Measurements from ENCODE around the gene ROR2. TPM values are rescaled to one million over a fixed set of nuclear protein-coding genes. Genes with fewer than 3 reads are reported as not detected.

The ROR2 gene
- total and polyA plus RNA-seq, 2 donors (not counting 3 experiments of a cell fraction or from before 2014, with no cell fraction given) = not detected

GRCh38 chr9:91723420-91724067, 226.5 kb downstream of the ROR2 start:
- no TSS peak for BruUV-seq (replicated peaks)
- no peak overlapping the region for H3K27ac ChIP-seq (ENCODE audit: insufficient read depth, low read depth, low read length)
- H3K27me3 ChIP-seq (ENCODE audit: control insufficient read depth in 2 of 2, insufficient read depth in 2 of 2, low read length in 2 of 2) = no peaks in the 10 kb centered on the region
- DNase-seq (ENCODE audit: low read depth, low spot score) (no peak), FAIRE-seq (no peak)
- intact Hi-C loops (cut with micrococcal nuclease) (no loop called here), dilution Hi-C loops (cut with MboI; ENCODE audit: extremely low pct_ligation_motif_present, low sequenced_read_pairs) (no loop called here)
- ChIA-PET POLR2A (no interaction called here), CTCF (interaction anchor here (2.4 to 4.4 kb wide), 2 partner anchors 808 to 809 kb away, joined by 9 to 187 read pairs; no protein-coding TSS in a partner anchor)
- H3K4me3 ChIP-seq (replicated peaks in 1 of 3; ENCODE audit: insufficient read depth in 1 of 3, low read depth in 1 of 3, low read length in 3 of 3) = no peak overlapping the region
- H3K9me3 ChIP-seq (replicated peaks; ENCODE audit: control insufficient read depth, insufficient read depth, low read length) = no peaks in the 10 kb centered on the region
- no peaks in the 10 kb centered on the region for H4K20me1 ChIP-seq (replicated peaks; ENCODE audit: control insufficient read depth, extremely low read depth, insufficient read depth, low read length)
- H3K4me2 ChIP-seq (ENCODE audit: insufficient read depth, low read length) = no peak overlapping the region
- no peak overlapping the region for H2AFZ ChIP-seq (ENCODE audit: low read depth, low read length)
- no peaks in the 10 kb centered on the region for H3K79me2 ChIP-seq (ENCODE audit: control insufficient read depth, insufficient read depth, low read length)
- no peaks in the 10 kb centered on the region for H3K4me1 ChIP-seq (ENCODE audit: control insufficient read depth, extremely low read depth, insufficient read depth, low read length)
- no peaks in the 10 kb centered on the region for H3K9me1 ChIP-seq (replicated peaks; ENCODE audit: control insufficient read depth, extremely low read depth, insufficient read depth, low read length)
- H3K36me3 ChIP-seq (ENCODE audit: control insufficient read depth in 2 of 2, extremely low read depth in 1 of 2, insufficient read depth in 2 of 2, low read length in 2 of 2) = no peaks in the 10 kb centered on the region
- no peak overlapping the region for H3K9ac ChIP-seq (replicated peaks; ENCODE audit: extremely low read depth, insufficient read depth, low read length)
- no peak for TF ChIP-seq POLR2A (IDR thresholded peaks at IDR 0.05; ENCODE audit: low read depth, low read length)
- no peak for TF ChIP-seq MAX (IDR thresholded peaks at IDR 0.05; ENCODE audit: insufficient read depth, insufficient read length)
- TF ChIP-seq EZH2 (IDR thresholded peaks at IDR 0.05; ENCODE audit: borderline replicate concordance, low read depth, low read length, severe bottlenecking) = no peak
- no peak for TF ChIP-seq GATA2 (IDR thresholded peaks at IDR 0.05; ENCODE audit: insufficient read depth, insufficient read length, low read depth, low read length)
- TF ChIP-seq JUN (IDR thresholded peaks at IDR 0.05; ENCODE audit: borderline replicate concordance, insufficient read depth, insufficient read length, low read depth) = no peak
- no peak for TF ChIP-seq FOS (IDR thresholded peaks at IDR 0.05; ENCODE audit: borderline replicate concordance, insufficient read depth, low read length)
- no peak for TF ChIP-seq CTCF (IDR thresholded peaks at IDR 0.05; ENCODE audit: extremely low read depth in 1 of 2, insufficient read depth in 1 of 2, low read depth in 1 of 2, low read length in 2 of 2)
- no peak for TF ChIP-seq POLR2AphosphoS5 (IDR thresholded peaks at IDR 0.05; ENCODE audit: insufficient read depth, low read depth, low read length)
- no peak for TF ChIP-seq MYC (IDR thresholded peaks at IDR 0.05; ENCODE audit: low read depth, low read length)

Data from endothelial cell of umbilical vein (primary cell).